Measurements from ENCODE around the gene BRSK1.

The BRSK1 gene

GRCh38 chr19:55283548-55284377, at the start of gene BRSK1:
Gene BRSK1 (plus strand): TSS chr19:55283997. CDS start chr19:55284443, 446 bp downstream.
- DNase-seq = no peak

- no peak for DNase-seq
Observed at GRCh38 chr19:55238030-55238429, 45.8 kb upstream of the BRSK1 start.

- no peak for DNase-seq
Observed at GRCh38 chr19:55239004-55239403, 44.8 kb upstream of the BRSK1 start.

- no peak for DNase-seq
Observed at GRCh38 chr19:55240713-55241020, 43.1 kb upstream of the BRSK1 start.

GRCh38 chr19:55241143-55241934, 42.5 kb upstream of the BRSK1 start:
- no peak for DNase-seq

GRCh38 chr19:55241935-55242464, 41.8 kb upstream of the BRSK1 start:
- DNase-seq = no peak

- DNase-seq = no peak
Observed at GRCh38 chr19:55242517-55242916, 41.3 kb upstream of the BRSK1 start.

GRCh38 chr19:55244004-55244680, 39.7 kb upstream of the BRSK1 start:
- no peak for DNase-seq

- no peak for DNase-seq
Observed at GRCh38 chr19:55245236-55245904, 38.4 kb upstream of the BRSK1 start.

GRCh38 chr19:55246462-55247451, 37.0 kb upstream of the BRSK1 start:
- DNase-seq = no peak

- peak; percentile 49 to 77 (median 62) for DNase-seq
Observed at GRCh38 chr19:55247621-55248099, 36.1 kb upstream of the BRSK1 start.

GRCh38 chr19:55248166-55248675, 35.6 kb upstream of the BRSK1 start:
- no peak for DNase-seq

GRCh38 chr19:55248704-55249103, 35.1 kb upstream of the BRSK1 start:
- DNase-seq = no peak

GRCh38 chr19:55249841-55250240, 34.0 kb upstream of the BRSK1 start:
- DNase-seq = no peak

GRCh38 chr19:55250262-55251036, 33.3 kb upstream of the BRSK1 start:
- no peak for DNase-seq

- DNase-seq = peak; percentile 25 to 36 (median 33)
Observed at GRCh38 chr19:55251341-55252081, 32.3 kb upstream of the BRSK1 start.

GRCh38 chr19:55252760-55253663, 30.8 kb upstream of the BRSK1 start:
- no peak for DNase-seq
